ENCODE measurements around the gene TRMT1. TPM values are rescaled to one million over a fixed set of nuclear protein-coding genes. Genes with fewer than 3 reads are reported as not detected.
A peak's percentile ranks its signal among the peaks of the same experiment; 100 is the strongest.

Gene TRMT1
- polyA plus RNA-seq, 4 donors: 18.6 to 37.5 (median 28.3) TPM

DNA sequence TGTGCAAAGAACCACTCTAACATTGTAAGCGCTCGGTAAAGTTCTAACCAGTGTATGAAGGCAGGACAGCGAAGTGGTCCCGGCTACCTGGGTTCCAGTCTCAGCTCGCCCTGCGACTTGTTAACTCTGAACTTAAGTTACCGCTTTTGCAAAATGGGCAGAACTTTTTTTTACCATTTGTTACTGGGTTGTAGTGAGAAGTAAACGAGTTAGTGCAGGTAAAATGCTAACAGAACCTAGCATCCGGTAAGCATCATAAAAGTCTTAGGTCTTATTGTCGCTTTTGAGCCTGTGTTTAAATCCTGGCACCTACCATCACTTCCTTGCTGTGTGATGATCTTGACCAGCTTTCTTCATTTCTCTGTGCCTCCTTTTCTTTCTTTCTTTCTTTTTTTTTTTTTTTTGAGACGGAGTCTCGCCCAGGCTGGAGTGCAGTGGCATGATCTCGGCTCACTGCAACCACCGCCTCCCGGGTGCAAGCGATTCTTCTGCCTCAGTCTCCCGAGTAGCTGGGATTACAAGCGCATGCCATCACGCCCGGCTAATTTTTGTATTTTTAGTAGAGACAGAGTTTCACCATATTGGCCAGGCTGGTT lies 734 bp upstream of the TRMT1 start:
- FAIRE-seq: no peak
- no peak for DNase-seq
- peak overlapping the region; percentile 81 to 99 (median 82) for H3K4me3 ChIP-seq (ENCODE audit: low read depth in 1 of 3, low read length in 3 of 3)
- 1 to 7% (median 7%) methylated on average over 20 of the region's 20 CpGs for WGBS, 3 donors
- H3K27ac ChIP-seq (ENCODE audit: low read depth in 1 of 3, low read length in 2 of 3): peak overlapping the region in 2 of 3 donors; percentile 60 to 83
- H3K4me1 ChIP-seq (ENCODE audit: control insufficient read depth in 3 of 3, insufficient read depth in 2 of 3, low read depth in 1 of 3, low read length in 2 of 3): peaks cover 0 to 20% (median 6%) of the 10 kb centered on the region in 3 donors
- peaks cover 0 to 39% (median 0%) of the 10 kb centered on the region in 3 donors for H3K36me3 ChIP-seq (ENCODE audit: control insufficient read depth in 3 of 3, insufficient read depth in 2 of 3, low read depth in 1 of 3, low read length in 3 of 3)
- H3K9me3 ChIP-seq (ENCODE audit: control insufficient read depth in 2 of 2, insufficient read depth in 1 of 2, low read depth in 1 of 2, low read length in 1 of 2): no peaks in the 10 kb centered on the region
- no peaks in the 10 kb centered on the region for H3K27me3 ChIP-seq (ENCODE audit: control insufficient read depth in 3 of 3, insufficient read depth in 3 of 3, low read length in 3 of 3)

DNA sequence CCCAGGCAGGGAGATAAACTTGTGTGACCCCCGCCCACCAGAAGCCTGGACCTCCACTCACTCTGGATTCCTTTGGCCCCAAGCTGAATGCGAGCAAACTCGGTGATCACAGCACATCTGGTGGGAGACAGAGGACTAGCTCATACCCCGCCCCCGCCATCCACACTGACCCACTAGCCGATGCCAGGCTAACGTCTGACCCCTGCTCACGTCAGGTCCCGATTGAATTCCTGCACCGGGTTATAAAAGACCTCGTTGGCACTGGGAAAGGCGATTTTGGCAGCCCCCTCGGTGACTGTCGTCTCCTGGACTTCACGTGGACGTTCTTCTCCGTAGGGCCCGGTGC lies 631 bp downstream of the TRMT1 start:
- H3K27me3 ChIP-seq (ENCODE audit: control insufficient read depth in 3 of 3, insufficient read depth in 3 of 3, low read length in 3 of 3): no peaks in the 10 kb centered on the region
- H3K36me3 ChIP-seq (ENCODE audit: control insufficient read depth in 3 of 3, insufficient read depth in 2 of 3, low read depth in 1 of 3, low read length in 3 of 3): peaks cover 0 to 39% (median 0%) of the 10 kb centered on the region in 3 donors
- FAIRE-seq (no peak), DNase-seq (no peak)
- H3K27ac ChIP-seq (ENCODE audit: low read depth in 1 of 3, low read length in 2 of 3): peak overlapping the region in 2 of 3 donors; percentile 60 to 83
- H3K4me1 ChIP-seq (ENCODE audit: control insufficient read depth in 3 of 3, insufficient read depth in 2 of 3, low read depth in 1 of 3, low read length in 2 of 3): peaks cover 0 to 19% (median 6%) of the 10 kb centered on the region in 3 donors
- H3K9me3 ChIP-seq (ENCODE audit: control insufficient read depth in 2 of 2, insufficient read depth in 1 of 2, low read depth in 1 of 2, low read length in 1 of 2): no peaks in the 10 kb centered on the region
- 1 to 2% (median 2%) methylated on average over 18 of the region's 18 CpGs for WGBS, 3 donors
- peak overlapping the region; percentile 81 to 99 (median 82) for H3K4me3 ChIP-seq (ENCODE audit: low read depth in 1 of 3, low read length in 3 of 3)

DNA sequence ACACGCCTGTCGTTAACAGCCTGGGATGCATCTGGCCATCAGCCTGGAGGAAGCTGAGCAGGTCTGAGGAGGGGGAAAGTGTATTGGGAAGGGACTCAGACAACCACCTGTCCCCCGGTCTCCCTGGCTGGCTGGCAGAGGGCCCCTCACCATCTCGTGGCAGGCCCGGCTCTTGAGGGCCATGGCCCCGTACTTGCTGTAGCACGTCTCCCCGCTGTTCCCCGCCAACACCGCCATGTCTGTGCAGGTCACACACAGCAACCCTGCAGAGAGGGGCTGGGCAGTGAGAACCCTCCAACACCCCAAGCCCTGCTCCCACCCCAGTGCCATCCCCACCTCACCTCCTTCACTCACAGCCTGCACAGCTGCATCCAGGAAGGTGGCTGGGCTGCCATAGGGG lies 4.0 kb downstream of the TRMT1 start:
- peaks cover 0 to 64% (median 4%) of the 10 kb centered on the region in 3 donors for H3K36me3 ChIP-seq (ENCODE audit: control insufficient read depth in 3 of 3, insufficient read depth in 2 of 3, low read depth in 1 of 3, low read length in 3 of 3)
- FAIRE-seq (no peak), DNase-seq (no peak)
- H3K4me3 ChIP-seq (ENCODE audit: low read depth in 1 of 3, low read length in 3 of 3): no peak overlapping the region
- WGBS, 3 donors: 94 to 98% (median 95%) methylated on average over 10 of the region's 10 CpGs
- H3K27me3 ChIP-seq (ENCODE audit: control insufficient read depth in 3 of 3, insufficient read depth in 3 of 3, low read length in 3 of 3): no peaks in the 10 kb centered on the region
- peaks cover 0 to 13% (median 2%) of the 10 kb centered on the region in 3 donors for H3K4me1 ChIP-seq (ENCODE audit: control insufficient read depth in 3 of 3, insufficient read depth in 2 of 3, low read depth in 1 of 3, low read length in 2 of 3)
- no peaks in the 10 kb centered on the region for H3K9me3 ChIP-seq (ENCODE audit: control insufficient read depth in 2 of 2, insufficient read depth in 1 of 2, low read depth in 1 of 2, low read length in 1 of 2)
- no peak overlapping the region for H3K27ac ChIP-seq (ENCODE audit: low read depth in 1 of 3, low read length in 2 of 3)

- H3K4me3 ChIP-seq (ENCODE audit: low read depth in 1 of 3, low read length in 3 of 3): no peak overlapping the region
- H3K27me3 ChIP-seq (ENCODE audit: control insufficient read depth in 3 of 3, insufficient read depth in 3 of 3, low read length in 3 of 3): no peaks in the 10 kb centered on the region
- H3K9me3 ChIP-seq (ENCODE audit: control insufficient read depth in 2 of 2, insufficient read depth in 1 of 2, low read depth in 1 of 2, low read length in 1 of 2): no peaks in the 10 kb centered on the region
- no peak overlapping the region for H3K27ac ChIP-seq (ENCODE audit: low read depth in 1 of 3, low read length in 2 of 3)
- H3K4me1 ChIP-seq (ENCODE audit: control insufficient read depth in 3 of 3, insufficient read depth in 2 of 3, low read depth in 1 of 3, low read length in 2 of 3): peaks cover 0 to 3% (median 0%) of the 10 kb centered on the region in 3 donors
- FAIRE-seq: no peak
- 91 to 94% (median 93%) methylated on average over 15 of the region's 15 CpGs for WGBS, 3 donors
- DNase-seq: no peak
- peaks cover 0 to 72% (median 6%) of the 10 kb centered on the region in 3 donors for H3K36me3 ChIP-seq (ENCODE audit: control insufficient read depth in 3 of 3, insufficient read depth in 2 of 3, low read depth in 1 of 3, low read length in 3 of 3)
These were observed 6.4 kb downstream of the TRMT1 start for GRCh38 chr19:13110099-13110610.

DNA sequence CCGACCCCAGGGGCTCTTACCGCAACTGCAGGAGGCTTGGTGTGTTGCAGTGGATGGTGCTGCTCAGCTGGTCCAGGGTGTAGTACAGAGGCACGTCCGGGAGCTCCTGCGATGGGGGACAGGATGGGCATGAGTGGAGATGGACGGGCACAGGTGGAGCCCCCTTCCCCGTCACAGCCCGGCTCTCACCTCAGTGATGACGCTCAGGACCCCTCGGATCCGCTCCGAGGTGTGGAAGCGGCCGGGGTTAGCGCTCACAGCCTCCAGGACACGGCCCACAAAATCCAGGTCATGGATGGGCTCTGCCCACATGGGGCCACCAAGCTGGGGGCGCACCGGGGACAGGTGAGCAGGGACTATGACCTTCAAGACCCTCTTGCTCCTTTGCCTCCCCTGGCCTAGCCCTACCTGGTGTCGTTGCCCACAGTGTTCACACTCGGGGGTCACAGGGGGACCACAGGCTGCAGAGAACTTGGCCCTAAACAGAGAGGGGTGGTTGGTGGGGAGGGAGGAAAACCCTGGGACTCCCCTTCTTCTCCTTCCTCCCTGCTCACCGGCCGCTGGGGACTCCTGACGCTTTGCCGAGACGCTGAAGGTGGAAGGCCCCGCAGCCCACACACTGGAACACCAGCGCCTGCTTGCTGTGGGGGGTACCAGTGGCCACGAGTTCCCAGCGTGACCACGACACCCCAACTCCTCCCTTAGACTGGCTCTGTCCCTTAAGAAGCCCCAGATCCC lies 7.0 kb downstream of the TRMT1 start:
- Histone ChIP-seq H3K27me3 (ENCODE audit: control insufficient read depth in 3 of 3, insufficient read depth in 3 of 3, low read length in 3 of 3) (no peaks in the 10 kb centered on the region), H3K4me1 (ENCODE audit: control insufficient read depth in 3 of 3, insufficient read depth in 2 of 3, low read depth in 1 of 3, low read length in 2 of 3) (no peaks in the 10 kb centered on the region), H3K9me3 (ENCODE audit: control insufficient read depth in 2 of 2, insufficient read depth in 1 of 2, low read depth in 1 of 2, low read length in 1 of 2) (no peaks in the 10 kb centered on the region), H3K4me3 (ENCODE audit: low read depth in 1 of 3, low read length in 3 of 3) (no peak overlapping the region), H3K36me3 (ENCODE audit: control insufficient read depth in 3 of 3, insufficient read depth in 2 of 3, low read depth in 1 of 3, low read length in 3 of 3) (peaks cover 0 to 74% (median 6%) of the 10 kb centered on the region in 3 donors), H3K27ac (ENCODE audit: low read depth in 1 of 3, low read length in 2 of 3) (no peak overlapping the region)
- DNase-seq: no peak
- no peak for FAIRE-seq
- WGBS, 3 donors: 95 to 98% (median 95%) methylated on average over 24 to 30 of the region's 30 CpGs

- 67 to 81% (median 69%) methylated on average over 29 of the region's 29 CpGs for WGBS, 3 donors
- Histone ChIP-seq H3K4me1 (ENCODE audit: control insufficient read depth in 3 of 3, insufficient read depth in 2 of 3, low read depth in 1 of 3, low read length in 2 of 3) (peaks cover 0 to 12% (median 3%) of the 10 kb centered on the region in 3 donors), H3K27ac (ENCODE audit: low read depth in 1 of 3, low read length in 2 of 3) (peak overlapping the region in 2 of 3 donors; percentile 39 to 50), H3K36me3 (ENCODE audit: control insufficient read depth in 3 of 3, insufficient read depth in 2 of 3, low read depth in 1 of 3, low read length in 3 of 3) (peaks cover 0 to 51% (median 6%) of the 10 kb centered on the region in 3 donors), H3K9me3 (ENCODE audit: control insufficient read depth in 2 of 2, insufficient read depth in 1 of 2, low read depth in 1 of 2, low read length in 1 of 2) (no peaks in the 10 kb centered on the region), H3K4me3 (ENCODE audit: low read depth in 1 of 3, low read length in 3 of 3) (peak overlapping the region in 1 of 3 donors; percentile 45), H3K27me3 (ENCODE audit: control insufficient read depth in 3 of 3, insufficient read depth in 3 of 3, low read length in 3 of 3) (peaks cover 0 to 27% (median 0%) of the 10 kb centered on the region in 3 donors)
- FAIRE-seq: no peak
- no peak for DNase-seq
These were observed 11.5 kb downstream of the TRMT1 start for GRCh38 chr19:13104848-13105711.

GRCh38 chr19:13104360-13104847 lies 12.1 kb downstream of the TRMT1 start:
- DNase-seq (no peak), FAIRE-seq (no peak)
- WGBS, 3 donors: 39 to 80% (median 46%) methylated on average over 22 to 33 of the region's 33 CpGs
- Histone ChIP-seq H3K4me3 (ENCODE audit: low read depth in 1 of 3, low read length in 3 of 3) (peak overlapping the region in 1 of 3 donors; percentile 45), H3K9me3 (ENCODE audit: control insufficient read depth in 2 of 2, insufficient read depth in 1 of 2, low read depth in 1 of 2, low read length in 1 of 2) (no peaks in the 10 kb centered on the region), H3K36me3 (ENCODE audit: control insufficient read depth in 3 of 3, insufficient read depth in 2 of 3, low read depth in 1 of 3, low read length in 3 of 3) (peaks cover 0 to 45% (median 6%) of the 10 kb centered on the region in 3 donors), H3K4me1 (ENCODE audit: control insufficient read depth in 3 of 3, insufficient read depth in 2 of 3, low read depth in 1 of 3, low read length in 2 of 3) (peaks cover 2 to 18% (median 3%) of the 10 kb centered on the region in 3 donors), H3K27ac (ENCODE audit: low read depth in 1 of 3, low read length in 2 of 3) (peak overlapping the region in 2 of 3 donors; percentile 39 to 50), H3K27me3 (ENCODE audit: control insufficient read depth in 3 of 3, insufficient read depth in 3 of 3, low read length in 3 of 3) (peaks cover 0 to 34% (median 0%) of the 10 kb centered on the region in 3 donors)
